Chondrocyte (in vitro differentiated cells): Measurements from ENCODE around the gene DDX31. TPM values are rescaled to one million over a fixed set of nuclear protein-coding genes. Genes with fewer than 3 reads are reported as not detected.

ENCODE experiments used
- DNase-seq: peaks from one replicate; pipeline ENCODE4 v3.0.0; 2021; ENCODE audit warnings: mixed read lengths, low spot score
- H3K27ac Mint-ChIP-seq: one replicate; pipeline ENCODE4 v1.8.0; 2021; ENCODE audit warnings: mild to moderate bottlenecking, moderate library complexity, mixed read lengths; ENCODE audit not compliant: unreplicated experiment
- H3K27me3 Mint-ChIP-seq: 2 replicates; pipeline ENCODE4 v1.8.0; 2021; ENCODE audit warnings: low read depth, mixed read lengths
- H3K36me3 Mint-ChIP-seq: 2 replicates; pipeline ENCODE4 v1.8.0; 2021; ENCODE audit warnings: low read depth, mixed read lengths
- H3K4me1 Mint-ChIP-seq: 2 replicates; pipeline ENCODE4 v1.8.0; 2021; ENCODE audit warnings: low read depth, mild to moderate bottlenecking, mixed read lengths
- H3K4me3 Mint-ChIP-seq: one replicate; pipeline ENCODE4 v1.8.0; 2021; ENCODE audit warnings: mild to moderate bottlenecking, moderate library complexity, mixed read lengths; ENCODE audit not compliant: unreplicated experiment
- H3K9me3 Mint-ChIP-seq: 2 replicates; pipeline ENCODE4 v1.8.0; 2021; ENCODE audit warnings: low read depth, mixed read lengths
- CTCF ChIP-seq: fragments of 200-600 bp; sonication (generic); IDR thresholded peaks from 2 replicates; pipeline ENCODE4 v1.5.0; 2021; ENCODE audit warnings: antibody characterized with exemption, mild to moderate bottlenecking, moderate library complexity
- total RNA-seq: library from RNA; stranded (reverse); gene quantifications from 3 replicates; pipeline ENCODE4 v1.2.1, GENCODE V29; 2021

Gene DDX31
- total RNA-seq, 1 donor from 2014 or later: 11.9 TPM

GRCh38 chr9:132651259-132651658 is 18.5 kb downstream of the DDX31 start:
- Mint-ChIP-seq H3K36me3 (peaks cover 9% of the 10 kb centered on the region), H3K9me3 (no peaks in the 10 kb centered on the region), H3K27ac (no peak overlapping the region), H3K4me3 (no peak overlapping the region), H3K4me1 (peaks cover 26% of the 10 kb centered on the region), H3K27me3 (no peaks in the 10 kb centered on the region)
- no peak for DNase-seq
- TF ChIP-seq CTCF: peak; percentile 78

- peaks cover 28% of the 10 kb centered on the region for H3K36me3 Mint-ChIP-seq
- H3K9me3 Mint-ChIP-seq: no peaks in the 10 kb centered on the region
- peak overlapping the region; percentile 91 for H3K27ac Mint-ChIP-seq
- H3K4me1 Mint-ChIP-seq: peaks cover 26% of the 10 kb centered on the region
- TF ChIP-seq CTCF: no peak
- DNase-seq: no peak
- H3K27me3 Mint-ChIP-seq: no peaks in the 10 kb centered on the region
- H3K4me3 Mint-ChIP-seq: no peak overlapping the region
These were observed 21.1 kb downstream of the DDX31 start for GRCh38 chr9:132648685-132649084.

- TF ChIP-seq CTCF: no peak
- H3K27ac Mint-ChIP-seq: peak overlapping the region; percentile 91
- peaks cover 32% of the 10 kb centered on the region for H3K36me3 Mint-ChIP-seq
- peaks cover 26% of the 10 kb centered on the region for H3K4me1 Mint-ChIP-seq
- no peak for DNase-seq
- no peaks in the 10 kb centered on the region for H3K27me3 Mint-ChIP-seq
- H3K9me3 Mint-ChIP-seq: no peaks in the 10 kb centered on the region
- no peak overlapping the region for H3K4me3 Mint-ChIP-seq
These were observed 21.5 kb downstream of the DDX31 start for GRCh38 chr9:132648283-132648682.

GRCh38 chr9:132647806-132648205 is 22.0 kb downstream of the DDX31 start:
- Mint-ChIP-seq H3K36me3 (peaks cover 35% of the 10 kb centered on the region), H3K4me1 (peaks cover 26% of the 10 kb centered on the region)
- no peak for TF ChIP-seq CTCF

GRCh38 chr9:132647355-132647754 is 22.4 kb downstream of the DDX31 start:
- DNase-seq: no peak
- Mint-ChIP-seq H3K4me3 (no peak overlapping the region), H3K36me3 (peaks cover 35% of the 10 kb centered on the region), H3K9me3 (no peaks in the 10 kb centered on the region), H3K27me3 (no peaks in the 10 kb centered on the region), H3K27ac (peak overlapping the region; percentile 91), H3K4me1 (peaks cover 26% of the 10 kb centered on the region)
- no peak for TF ChIP-seq CTCF

More at GRCh38 chr9:132647806-132648205, 22.0 kb downstream of the DDX31 start:
- Mint-ChIP-seq H3K9me3 (no peaks in the 10 kb centered on the region), H3K4me3 (no peak overlapping the region), H3K27me3 (no peaks in the 10 kb centered on the region), H3K27ac (peak overlapping the region; percentile 91)
- no peak for DNase-seq
